T-helper 1 cell treated with Interleukin-12 subunit alpha and Interleukin-12 subunit beta and Interleukin-4 antibody, amounts not matched to agents 30 μg/mL and 1 μg/mL, for 36 hours (primary cell): ENCODE measurements around the gene UBXN7.
"Not testable (repeated sequence)": the region's sequence is repeated elsewhere in the genome, so short reads cannot be mapped to it uniquely, and the experiment has no call there.

Experiments used
- H3K27ac Mint-ChIP-seq: one replicate; pipeline ENCODE4 v1.8.0; 2021; ENCODE audit warnings: mild to moderate bottlenecking, mixed read lengths
- H3K27me3 Mint-ChIP-seq: one replicate; pipeline ENCODE4 v1.8.0; 2021; ENCODE audit warnings: low read depth, mixed read lengths
- H3K36me3 Mint-ChIP-seq: one replicate; pipeline ENCODE4 v1.8.0; 2021; ENCODE audit warnings: low read depth, mixed read lengths
- H3K4me1 Mint-ChIP-seq: one replicate; pipeline ENCODE4 v1.8.0; 2021; ENCODE audit warnings: low read depth, mixed read lengths
- H3K4me3 Mint-ChIP-seq: one replicate; pipeline ENCODE4 v1.8.0; 2021; ENCODE audit warnings: mild to moderate bottlenecking, moderate library complexity, mixed read lengths
- H3K9me3 Mint-ChIP-seq: one replicate; pipeline ENCODE4 v1.8.0; 2021; ENCODE audit warnings: mixed read lengths

Gene UBXN7

GRCh38 chr3:196326936-196327335 lies 105.3 kb downstream of the UBXN7 start:
- H3K4me1 Mint-ChIP-seq, result no peaks in the 10 kb centered on the region
- no peak overlapping the region for H3K4me3 Mint-ChIP-seq
- peaks cover 19% of the 10 kb centered on the region for H3K27me3 Mint-ChIP-seq
- H3K36me3 Mint-ChIP-seq, result no peaks in the 10 kb centered on the region
- H3K9me3 Mint-ChIP-seq, result no peaks in the 10 kb centered on the region
- no peak overlapping the region for H3K27ac Mint-ChIP-seq

- Mint-ChIP-seq H3K4me1 (peaks cover 7% of the 10 kb centered on the region), H3K4me3 (no peak overlapping the region), H3K36me3 (no peaks in the 10 kb centered on the region), H3K27me3 (peaks cover 4% of the 10 kb centered on the region), H3K27ac (no peak overlapping the region), H3K9me3 (no peaks in the 10 kb centered on the region)
Observed at GRCh38 chr3:196323691-196324090, 108.5 kb downstream of the UBXN7 start.

GRCh38 chr3:196323016-196323415 lies 109.2 kb downstream of the UBXN7 start:
- no peaks in the 10 kb centered on the region for H3K36me3 Mint-ChIP-seq
- no peak overlapping the region for H3K4me3 Mint-ChIP-seq
- H3K4me1 Mint-ChIP-seq, result peaks cover 7% of the 10 kb centered on the region
- no peaks in the 10 kb centered on the region for H3K9me3 Mint-ChIP-seq
- H3K27me3 Mint-ChIP-seq, result peaks cover 4% of the 10 kb centered on the region
- H3K27ac Mint-ChIP-seq, result no peak overlapping the region

GRCh38 chr3:196321162-196321561 lies 111.1 kb downstream of the UBXN7 start:
- no peak overlapping the region for H3K4me3 Mint-ChIP-seq
- no peaks in the 10 kb centered on the region for H3K27me3 Mint-ChIP-seq
- no peaks in the 10 kb centered on the region for H3K36me3 Mint-ChIP-seq
- peaks cover 15% of the 10 kb centered on the region for H3K4me1 Mint-ChIP-seq
- no peak overlapping the region for H3K27ac Mint-ChIP-seq
- H3K9me3 Mint-ChIP-seq, result no peaks in the 10 kb centered on the region

GRCh38 chr3:196320137-196320536 lies 112.1 kb downstream of the UBXN7 start:
- no peaks in the 10 kb centered on the region for H3K27me3 Mint-ChIP-seq
- H3K4me3 Mint-ChIP-seq, result no peak overlapping the region
- no peak overlapping the region for H3K27ac Mint-ChIP-seq
- H3K9me3 Mint-ChIP-seq, result no peaks in the 10 kb centered on the region
- no peaks in the 10 kb centered on the region for H3K36me3 Mint-ChIP-seq
- peaks cover 15% of the 10 kb centered on the region for H3K4me1 Mint-ChIP-seq

- Mint-ChIP-seq H3K9me3 (no peaks in the 10 kb centered on the region), H3K4me1 (peaks cover 15% of the 10 kb centered on the region), H3K27me3 (no peaks in the 10 kb centered on the region), H3K4me3 (peak within 1 kb of the TSS; percentile 92), H3K36me3 (peaks cover 4% of the 10 kb centered on the region), H3K27ac (peak within 1 kb of the TSS; percentile 98)
Observed at GRCh38 chr3:196317687-196318467, 114.3 kb downstream of the UBXN7 start, which contains the start of gene DYNLT2B. TSS of gene DYNLT2B (minus strand) at chr3:196318240. CDS start at chr3:196318152, 88 bp downstream.

- Mint-ChIP-seq H3K4me3 (peak overlapping the region; percentile 92), H3K27ac (peak overlapping the region; percentile 91), H3K4me1 (peaks cover 15% of the 10 kb centered on the region)
- not testable (repeated sequence) for H3K27me3 Mint-ChIP-seq, H3K36me3 Mint-ChIP-seq, H3K9me3 Mint-ChIP-seq
Observed at GRCh38 chr3:196316799-196317686, 115.2 kb downstream of the UBXN7 start.

GRCh38 chr3:196315821-196316220 lies 116.4 kb downstream of the UBXN7 start:
- peaks cover 6% of the 10 kb centered on the region for H3K36me3 Mint-ChIP-seq

GRCh38 chr3:196314597-196314996 lies 117.6 kb downstream of the UBXN7 start:
- H3K4me1 Mint-ChIP-seq, result peaks cover 12% of the 10 kb centered on the region
- no peak overlapping the region for H3K4me3 Mint-ChIP-seq
- H3K9me3 Mint-ChIP-seq, result no peaks in the 10 kb centered on the region
- no peak overlapping the region for H3K27ac Mint-ChIP-seq
- no peaks in the 10 kb centered on the region for H3K27me3 Mint-ChIP-seq
- H3K36me3 Mint-ChIP-seq, result peaks cover 6% of the 10 kb centered on the region

More at GRCh38 chr3:196315821-196316220, 116.4 kb downstream of the UBXN7 start:
- Mint-ChIP-seq H3K4me3 (no peak overlapping the region), H3K27ac (no peak overlapping the region), H3K27me3 (no peaks in the 10 kb centered on the region), H3K4me1 (peaks cover 12% of the 10 kb centered on the region), H3K9me3 (no peaks in the 10 kb centered on the region)

GRCh38 chr3:196314086-196314485 lies 118.1 kb downstream of the UBXN7 start:
- not testable (repeated sequence) for H3K9me3 Mint-ChIP-seq, H3K4me3 Mint-ChIP-seq, H3K4me1 Mint-ChIP-seq, H3K27ac Mint-ChIP-seq, H3K27me3 Mint-ChIP-seq, H3K36me3 Mint-ChIP-seq

GRCh38 chr3:196302960-196303359 lies 129.3 kb downstream of the UBXN7 start:
- not testable (repeated sequence) for H3K27me3 Mint-ChIP-seq, H3K27ac Mint-ChIP-seq, H3K4me1 Mint-ChIP-seq, H3K9me3 Mint-ChIP-seq, H3K4me3 Mint-ChIP-seq
- peaks cover 19% of the 10 kb centered on the region for H3K36me3 Mint-ChIP-seq

- not testable (repeated sequence) for H3K27me3 Mint-ChIP-seq, H3K4me3 Mint-ChIP-seq, H3K4me1 Mint-ChIP-seq, H3K9me3 Mint-ChIP-seq, H3K27ac Mint-ChIP-seq
- H3K36me3 Mint-ChIP-seq, result peaks cover 21% of the 10 kb centered on the region
Observed at GRCh38 chr3:196302551-196302950, 129.7 kb downstream of the UBXN7 start.

GRCh38 chr3:196298521-196298920 lies 133.7 kb downstream of the UBXN7 start:
- Mint-ChIP-seq H3K27me3 (no peaks in the 10 kb centered on the region), H3K9me3 (no peaks in the 10 kb centered on the region), H3K36me3 (peaks cover 22% of the 10 kb centered on the region), H3K4me1 (peaks cover 3% of the 10 kb centered on the region), H3K4me3 (no peak overlapping the region), H3K27ac (no peak overlapping the region)
